Measurements from ENCODE around the gene NUFIP1.
"Not testable (repeated sequence)": the region's sequence is repeated elsewhere in the genome, so short reads cannot be mapped to it uniquely, and the experiment has no call there.

Gene NUFIP1

DNA sequence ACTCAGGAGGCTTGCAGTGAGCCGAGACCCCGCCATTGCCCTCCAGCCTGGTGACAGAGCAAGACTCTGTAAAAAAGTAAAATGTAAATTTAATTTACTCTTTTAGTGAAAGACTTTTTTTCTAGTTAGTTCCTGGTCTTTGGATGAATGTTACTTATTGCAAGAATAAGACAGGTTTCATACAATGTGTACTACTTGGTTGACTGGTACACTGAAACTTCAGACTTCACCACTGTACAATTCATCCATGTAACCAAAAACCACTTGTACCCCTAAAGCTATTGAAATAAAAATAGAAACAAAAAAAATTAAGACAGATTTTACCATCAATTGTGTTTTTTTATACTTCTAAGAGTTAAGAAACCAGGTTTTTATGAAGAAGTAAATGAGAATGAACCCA lies 35.6 kb upstream of the NUFIP1 start:
- no peak for TF ChIP-seq CTCF (IDR thresholded peaks at IDR 0.05; ENCODE audit: low read depth, low read length, poor library complexity, severe bottlenecking)
- TF ChIP-seq EZH2phosphoT487 (IDR thresholded peaks at IDR 0.05; ENCODE audit: borderline replicate concordance, low read length) = no peak
- H3K9me2 ChIP-seq (replicated peaks; ENCODE audit: control insufficient read depth, low read length) = no peaks in the 10 kb centered on the region
- H3K36me3 ChIP-seq (ENCODE audit: control insufficient read depth, low read length) = peaks cover 41% of the 10 kb centered on the region
- no peaks in the 10 kb centered on the region for H3K79me2 ChIP-seq (ENCODE audit: control insufficient read depth, low read length)
- H3K27me3 ChIP-seq (ENCODE audit: control insufficient read depth, low read length) = no peaks in the 10 kb centered on the region
- no peaks in the 10 kb centered on the region for H4K20me1 ChIP-seq (ENCODE audit: control insufficient read depth, insufficient read depth, low read depth, low read length)
- no peaks in the 10 kb centered on the region for H3K4me1 ChIP-seq (ENCODE audit: control insufficient read depth, low read length)
- no peaks in the 10 kb centered on the region for H3K9me3 ChIP-seq (ENCODE audit: control insufficient read depth, insufficient read depth, low read length)
- H3K4me2 ChIP-seq (ENCODE audit: low read length) = no peak overlapping the region
- H3F3A ChIP-seq (ENCODE audit: control insufficient read depth, insufficient read depth) = 0 out of 2 replicates have a peak, but pooled peaks cover 3% of the 10 kb centered on the region
- no peak overlapping the region for H3K4me3 ChIP-seq (ENCODE audit: low read length)
- H3K27ac ChIP-seq (ENCODE audit: low read depth, low read length) = no peak overlapping the region

DNA sequence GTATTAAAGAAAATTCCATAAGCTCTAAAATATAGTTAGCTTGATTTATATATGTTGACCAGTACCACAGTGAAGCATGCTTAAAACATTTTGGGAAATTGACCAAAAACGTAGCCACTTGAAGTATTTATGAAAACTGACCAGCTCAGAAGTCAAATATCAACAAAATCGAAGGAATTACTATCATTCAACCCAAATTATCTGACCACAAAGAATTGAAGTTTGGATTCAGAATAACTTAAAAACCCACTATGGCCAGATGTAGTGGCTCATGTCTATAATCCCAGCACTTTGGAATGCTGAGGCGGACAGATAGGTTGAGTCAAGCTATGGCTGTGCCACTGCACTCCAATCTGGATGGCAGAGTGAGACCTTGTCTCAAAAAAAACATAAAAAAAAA lies 32.0 kb upstream of the NUFIP1 start:
- Histone ChIP-seq H3K36me3 (ENCODE audit: control insufficient read depth, low read length) (peaks cover 38% of the 10 kb centered on the region), H3K9me3 (ENCODE audit: control insufficient read depth, insufficient read depth, low read length) (no peaks in the 10 kb centered on the region), H3K27me3 (ENCODE audit: control insufficient read depth, low read length) (no peaks in the 10 kb centered on the region), H4K20me1 (ENCODE audit: control insufficient read depth, insufficient read depth, low read depth, low read length) (no peaks in the 10 kb centered on the region), H3K4me1 (ENCODE audit: control insufficient read depth, low read length) (no peaks in the 10 kb centered on the region), H3K27ac (ENCODE audit: low read depth, low read length) (no peak overlapping the region), H3K4me2 (ENCODE audit: low read length) (no peak overlapping the region), H3K9me2 (replicated peaks; ENCODE audit: control insufficient read depth, low read length) (no peaks in the 10 kb centered on the region), H3K79me2 (ENCODE audit: control insufficient read depth, low read length) (no peaks in the 10 kb centered on the region), H3F3A (ENCODE audit: control insufficient read depth, insufficient read depth) (0 out of 2 replicates have a peak, but pooled peaks cover 3% of the 10 kb centered on the region), H3K4me3 (ENCODE audit: low read length) (no peak overlapping the region)
- TF ChIP-seq CTCF (IDR thresholded peaks at IDR 0.05; ENCODE audit: low read depth, low read length, poor library complexity, severe bottlenecking) (no peak), EZH2phosphoT487 (IDR thresholded peaks at IDR 0.05; ENCODE audit: borderline replicate concordance, low read length) (no peak)

GRCh38 chr13:45019981-45020380 lies 30.7 kb upstream of the NUFIP1 start:
- H3K9me3 ChIP-seq (ENCODE audit: control insufficient read depth, insufficient read depth, low read length); H3K79me2 ChIP-seq (ENCODE audit: control insufficient read depth, low read length); H3K4me2 ChIP-seq (ENCODE audit: low read length); H3F3A ChIP-seq (ENCODE audit: control insufficient read depth, insufficient read depth); H3K27me3 ChIP-seq (ENCODE audit: control insufficient read depth, low read length); H3K9me2 ChIP-seq (replicated peaks; ENCODE audit: control insufficient read depth, low read length); H3K4me1 ChIP-seq (ENCODE audit: control insufficient read depth, low read length); H4K20me1 ChIP-seq (ENCODE audit: control insufficient read depth, insufficient read depth, low read depth, low read length); H3K4me3 ChIP-seq (ENCODE audit: low read length); H3K27ac ChIP-seq (ENCODE audit: low read depth, low read length): not testable (repeated sequence)
- peaks cover 42% of the 10 kb centered on the region for H3K36me3 ChIP-seq (ENCODE audit: control insufficient read depth, low read length)

DNA sequence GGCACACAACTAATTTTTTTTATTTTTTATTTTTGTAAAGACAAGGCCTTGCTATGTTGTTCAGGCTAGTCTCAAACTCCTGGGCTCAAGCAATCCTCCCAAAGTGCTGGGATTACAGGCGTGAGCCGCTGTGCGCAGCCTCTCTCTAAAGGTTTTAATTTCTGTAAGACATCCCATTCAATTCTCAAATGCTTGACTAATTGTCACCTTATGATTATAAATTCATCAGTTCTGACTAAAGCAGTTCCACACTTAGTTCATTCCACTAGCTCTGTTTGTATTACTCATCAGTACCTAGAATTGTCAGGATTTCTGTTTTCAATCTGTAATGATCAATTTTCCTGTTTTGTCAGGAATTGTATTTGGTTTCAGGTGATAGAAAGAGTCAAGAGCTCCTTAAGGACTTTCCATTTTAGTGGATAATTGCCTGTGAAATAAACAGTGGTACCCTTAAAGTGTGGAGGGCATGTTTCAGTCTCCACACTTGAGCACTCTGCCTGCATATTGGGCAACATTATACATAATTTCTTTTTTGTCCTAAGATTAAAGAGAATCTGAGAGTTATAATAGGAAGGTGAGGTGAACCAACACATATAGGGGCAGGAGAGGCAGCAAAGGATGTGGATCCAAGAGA lies 27.6 kb upstream of the NUFIP1 start:
- Histone ChIP-seq H3K79me2 (ENCODE audit: control insufficient read depth, low read length) (no peaks in the 10 kb centered on the region), H3K4me2 (ENCODE audit: low read length) (no peak overlapping the region), H3K9me2 (replicated peaks; ENCODE audit: control insufficient read depth, low read length) (no peaks in the 10 kb centered on the region), H3K36me3 (ENCODE audit: control insufficient read depth, low read length) (peaks cover 37% of the 10 kb centered on the region), H3K27me3 (ENCODE audit: control insufficient read depth, low read length) (no peaks in the 10 kb centered on the region), H3F3A (ENCODE audit: control insufficient read depth, insufficient read depth) (0 out of 2 replicates have a peak, but pooled peaks cover 3% of the 10 kb centered on the region), H4K20me1 (ENCODE audit: control insufficient read depth, insufficient read depth, low read depth, low read length) (no peaks in the 10 kb centered on the region), H3K9me3 (ENCODE audit: control insufficient read depth, insufficient read depth, low read length) (no peaks in the 10 kb centered on the region), H3K4me1 (ENCODE audit: control insufficient read depth, low read length) (no peaks in the 10 kb centered on the region), H3K27ac (ENCODE audit: low read depth, low read length) (no peak overlapping the region), H3K4me3 (ENCODE audit: low read length) (no peak overlapping the region)
- no peak for TF ChIP-seq CTCF (IDR thresholded peaks at IDR 0.05; ENCODE audit: low read depth, low read length, poor library complexity, severe bottlenecking)
- no peak for TF ChIP-seq EZH2phosphoT487 (IDR thresholded peaks at IDR 0.05; ENCODE audit: borderline replicate concordance, low read length)

All from DOHH2 (cell line).